ENCODE measurements around the gene KCTD8.
"Not testable (repeated sequence)": the region's sequence is repeated elsewhere in the genome, so short reads cannot be mapped to it uniquely, and the experiment has no call there.

The KCTD8 gene

GRCh38 chr4:44320833-44321232, 127.8 kb downstream of the KCTD8 start:
- no peak for FAIRE-seq

GRCh38 chr4:44319129-44319528, 129.5 kb downstream of the KCTD8 start:
- no peak for FAIRE-seq

- no peak for FAIRE-seq
Observed at GRCh38 chr4:44313702-44314101, 134.9 kb downstream of the KCTD8 start.

DNA sequence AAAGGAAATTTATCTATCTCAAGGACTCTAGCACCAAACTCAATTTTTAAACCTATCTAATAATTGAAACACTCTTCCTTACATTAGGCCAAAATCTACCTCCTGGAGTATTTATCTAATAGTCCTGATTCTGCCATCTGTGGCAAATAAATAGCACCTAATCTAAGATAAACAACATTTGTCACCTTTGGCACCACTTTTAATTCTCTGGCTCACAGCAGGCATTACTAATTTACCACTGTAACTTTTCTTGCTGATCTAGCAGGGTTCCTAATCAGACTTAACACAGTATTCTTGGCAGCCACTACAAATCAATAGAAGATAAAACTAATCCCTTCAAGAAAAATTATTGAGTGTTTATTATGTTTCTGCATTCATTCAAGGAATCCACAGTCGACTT, 161.1 kb downstream of the KCTD8 start:
- FAIRE-seq = no peak

DNA sequence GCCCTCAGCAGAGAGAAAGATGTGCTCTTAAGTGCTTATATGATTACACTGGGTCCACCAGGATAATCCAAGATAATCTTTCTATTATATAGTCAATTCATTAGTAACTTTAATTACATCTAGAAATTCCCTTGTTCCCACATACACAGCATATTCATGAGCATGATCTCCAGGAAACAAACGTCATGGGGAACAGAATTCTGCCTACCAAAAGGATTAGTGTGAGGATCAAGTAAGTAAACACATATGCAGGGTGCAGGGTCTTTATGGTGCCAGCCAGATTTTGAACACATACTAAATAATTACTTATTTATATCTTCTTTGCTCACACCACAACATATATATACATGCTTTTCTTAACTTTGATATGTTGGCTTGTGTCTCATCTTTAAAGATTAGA, 169.1 kb downstream of the KCTD8 start:
- FAIRE-seq = no peak

DNA sequence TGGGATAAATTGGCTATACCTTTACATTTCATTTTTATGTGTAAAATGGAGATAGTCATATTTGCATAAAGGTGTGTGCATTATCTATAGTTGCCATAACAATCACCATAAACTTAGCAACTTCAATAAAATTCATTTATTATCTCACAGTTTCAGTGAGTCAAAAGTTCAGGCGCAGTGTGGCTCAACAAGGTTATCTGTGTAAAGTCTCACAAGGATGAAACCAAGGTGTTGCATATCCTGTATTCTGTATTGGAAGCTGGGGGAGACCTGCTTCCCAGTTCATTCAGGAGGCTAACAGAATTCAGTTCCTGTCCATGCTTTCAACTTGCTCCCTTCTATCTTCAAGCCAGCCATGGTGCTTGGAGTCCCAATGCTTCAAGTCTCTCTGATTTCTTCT, 169.5 kb downstream of the KCTD8 start:
- FAIRE-seq = no peak

DNA sequence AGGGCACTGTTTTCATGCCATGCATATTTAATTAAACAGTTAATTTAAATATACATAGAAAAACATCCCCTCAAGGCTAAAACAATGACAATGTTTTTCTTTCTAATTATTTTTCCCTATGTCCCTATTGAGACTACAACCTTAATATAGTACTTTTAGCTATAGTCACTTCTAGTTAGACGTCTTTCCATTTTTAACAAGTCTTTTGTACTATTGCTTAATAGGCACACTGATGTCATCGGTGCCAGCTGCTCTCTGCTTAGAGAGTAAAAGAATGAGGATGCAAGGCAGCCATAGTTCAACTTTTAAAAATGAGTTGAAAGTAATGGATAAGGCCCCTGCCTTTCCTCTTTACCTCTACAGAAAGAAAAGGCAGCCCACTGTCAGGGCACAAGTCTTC, 191.1 kb downstream of the KCTD8 start:
- no peak for FAIRE-seq

DNA sequence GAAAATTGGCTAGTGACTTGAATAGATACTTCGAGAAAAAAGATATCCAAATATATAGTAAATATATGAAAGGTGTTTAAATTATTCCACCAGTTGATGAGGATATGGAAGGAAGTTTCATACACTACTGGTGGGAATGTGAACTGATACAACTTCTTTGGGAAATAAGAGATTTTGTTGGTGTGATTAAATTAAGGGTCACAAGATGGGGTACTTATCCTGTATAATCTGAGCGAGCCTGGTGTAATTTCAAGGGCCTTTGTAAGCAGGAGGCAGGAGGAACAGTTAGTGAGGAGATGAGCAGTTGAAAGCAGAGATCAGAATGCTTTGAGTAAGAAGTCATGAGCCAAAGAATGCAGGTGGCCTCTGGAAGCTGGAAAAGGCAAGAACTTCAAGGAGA, 192.2 kb downstream of the KCTD8 start:
- no peak for FAIRE-seq

DNA sequence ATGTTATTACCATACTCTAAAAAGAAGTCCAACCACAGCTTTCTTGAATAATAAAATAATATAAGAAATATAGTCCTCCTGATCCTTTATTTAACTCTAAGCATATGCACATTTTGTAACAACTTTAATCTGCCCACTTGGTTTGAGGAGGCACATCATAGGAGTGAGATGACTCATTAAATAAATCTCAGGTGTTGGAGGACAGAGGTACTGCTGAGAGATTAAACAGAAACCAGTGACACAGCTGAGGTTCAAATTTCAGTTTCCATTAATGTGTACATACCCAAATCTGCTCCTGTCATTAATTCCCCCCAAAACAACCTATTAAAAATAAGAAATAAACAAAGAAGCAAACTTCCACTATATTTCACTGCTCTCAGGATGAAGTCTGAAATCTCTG, 211.0 kb downstream of the KCTD8 start:
- no peak for FAIRE-seq

DNA sequence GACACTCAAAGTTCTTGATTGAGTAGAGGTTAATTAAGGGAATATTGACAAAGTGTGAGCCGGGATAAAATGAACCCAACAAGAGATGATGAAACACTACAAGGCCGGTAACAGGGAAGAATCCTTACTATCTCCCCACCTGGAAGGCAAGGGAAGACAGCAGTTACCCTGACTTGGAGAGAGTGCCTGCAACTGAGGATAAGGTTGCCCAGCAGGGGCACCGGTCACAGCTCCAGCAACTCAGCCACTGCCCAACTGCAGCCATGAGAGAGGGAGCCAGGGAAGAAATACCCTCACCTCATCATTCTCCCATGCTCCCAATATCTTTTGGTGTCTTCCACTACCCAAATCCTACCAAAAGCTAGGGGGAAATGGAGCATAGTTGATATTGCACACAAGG, 212.7 kb downstream of the KCTD8 start:
- FAIRE-seq = no peak

DNA sequence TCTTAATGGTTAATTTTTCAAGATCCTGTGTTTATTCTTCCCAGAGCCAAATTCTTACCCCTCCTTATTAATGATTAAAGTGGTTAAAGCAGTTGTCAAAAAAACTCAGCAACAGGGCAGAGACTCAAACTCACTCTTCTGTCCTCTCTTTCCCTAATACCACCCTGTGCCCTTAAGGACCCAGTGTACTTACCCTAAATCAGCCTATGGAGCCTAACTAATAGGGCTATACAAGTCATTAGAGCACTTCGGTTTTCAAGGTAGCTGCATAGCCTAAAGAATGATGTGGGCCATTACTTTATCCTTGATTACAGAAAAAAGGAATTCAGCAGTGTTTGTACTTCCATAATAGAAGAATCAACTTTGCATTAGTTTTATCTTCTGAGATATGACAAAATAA, 216.3 kb downstream of the KCTD8 start:
- no peak for FAIRE-seq

DNA sequence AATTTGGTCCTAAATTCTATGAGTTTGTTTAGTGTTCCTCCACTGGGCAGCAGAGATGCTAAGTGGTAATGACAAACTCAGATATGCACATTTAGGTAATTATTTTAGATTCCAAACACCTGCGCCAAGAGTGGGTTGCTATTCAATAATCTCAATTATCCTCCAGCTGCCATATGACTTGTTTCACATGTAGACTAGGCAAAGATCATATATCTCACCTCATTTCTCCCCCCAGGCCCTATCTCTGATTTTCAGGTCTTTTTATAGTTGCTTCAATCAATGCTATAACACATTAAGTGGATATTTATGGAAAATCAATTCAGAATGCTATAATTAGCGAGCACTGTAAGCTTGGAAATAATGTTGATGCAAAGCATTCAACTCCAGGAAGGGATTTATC, 217.6 kb downstream of the KCTD8 start:
- FAIRE-seq = no peak

DNA sequence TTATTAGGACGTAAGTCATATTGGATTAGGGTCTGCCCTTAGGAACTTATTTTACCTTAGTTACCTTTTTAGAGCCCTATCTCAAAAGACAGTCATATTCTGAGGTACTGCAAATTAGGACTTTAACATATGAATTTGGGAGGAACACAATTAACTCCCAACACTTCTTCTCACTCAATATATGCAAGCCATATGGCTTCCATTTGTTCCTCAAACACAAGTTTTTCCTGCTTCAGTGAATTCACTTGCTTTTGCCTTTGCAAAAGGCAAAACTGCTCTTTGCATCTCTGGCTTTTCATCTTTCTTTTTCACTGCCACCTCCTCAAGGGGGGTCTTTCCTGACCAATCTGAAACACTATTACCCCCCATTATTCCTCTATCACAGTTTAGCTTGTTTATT, 220.3 kb downstream of the KCTD8 start:
- FAIRE-seq = no peak

DNA sequence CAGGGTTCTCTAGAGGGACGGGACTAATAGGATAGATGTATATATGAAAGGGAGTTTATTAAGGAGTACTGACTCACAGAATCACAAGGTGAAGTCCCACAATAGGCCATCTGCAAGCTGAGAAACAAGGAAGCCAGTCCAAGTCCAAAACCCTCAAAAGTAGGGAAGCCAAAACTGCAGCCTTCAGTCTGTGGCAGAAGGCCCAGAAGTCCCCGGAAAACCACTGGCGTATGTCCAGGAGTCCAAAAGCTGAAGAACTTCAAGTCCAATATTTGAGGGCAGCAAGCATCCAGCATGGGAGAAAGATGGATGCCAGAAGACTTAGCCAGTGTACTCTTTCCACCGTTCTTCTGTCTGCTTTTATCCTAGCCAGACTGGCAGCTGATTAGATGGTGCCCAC, 227.2 kb downstream of the KCTD8 start:
- no peak for FAIRE-seq

DNA sequence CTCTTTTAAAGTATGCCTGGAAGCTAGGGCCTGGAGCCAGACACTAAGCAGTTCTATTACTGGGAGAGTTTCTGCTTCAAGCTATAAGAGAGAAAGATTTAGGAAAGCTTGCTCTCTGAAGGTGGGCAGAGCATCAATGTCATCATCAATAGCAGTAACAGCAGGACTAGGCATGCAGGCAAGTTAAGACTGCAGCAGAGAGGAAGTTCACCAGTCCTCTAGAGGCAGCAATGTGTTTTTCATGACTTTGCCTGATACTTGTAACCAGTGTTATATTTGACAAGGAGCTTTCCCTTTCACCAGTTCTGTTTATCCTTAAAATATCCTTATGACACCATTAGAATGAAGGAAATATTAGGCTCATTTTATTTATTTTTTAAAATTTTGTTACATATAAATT, 237.9 kb downstream of the KCTD8 start:
- FAIRE-seq = no peak

DNA sequence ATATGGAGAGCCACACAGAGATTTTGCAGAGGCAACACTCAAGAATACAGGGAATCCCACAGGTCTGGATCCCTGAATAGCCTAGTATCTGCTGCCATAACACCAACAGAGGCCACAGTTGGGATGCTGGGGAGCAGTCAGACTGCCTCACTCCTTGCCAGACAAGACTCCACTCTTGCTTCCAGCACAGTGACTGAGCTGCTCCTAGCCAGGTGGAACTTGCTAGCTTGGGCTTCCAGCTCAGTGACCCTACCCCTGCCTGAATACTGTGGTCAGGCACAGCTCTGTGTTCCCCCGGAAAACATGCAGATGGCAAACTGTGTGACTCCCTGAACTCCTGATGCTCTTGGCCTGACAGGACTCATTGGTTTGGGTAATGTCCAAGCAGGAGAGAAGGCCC, 251.8 kb downstream of the KCTD8 start:
- FAIRE-seq = no peak

DNA sequence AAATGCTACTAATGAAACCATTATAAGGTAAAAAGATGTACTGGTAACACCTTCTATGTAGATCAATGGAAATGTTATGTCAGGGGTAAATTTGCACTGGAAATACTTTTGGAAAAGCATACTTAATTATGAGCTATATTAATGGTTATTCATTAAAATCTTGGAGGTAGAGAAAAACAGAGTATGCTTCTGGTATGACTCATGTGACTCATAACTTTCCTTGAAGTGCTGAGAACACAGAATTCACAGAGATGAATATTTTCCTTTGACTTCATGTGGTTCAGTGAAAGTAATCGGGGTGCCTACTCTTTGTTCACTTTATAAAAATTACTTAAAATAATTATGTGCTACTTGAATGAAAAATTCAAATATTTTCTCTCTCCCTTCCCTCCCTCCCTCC, 254.2 kb downstream of the KCTD8 start:
- no peak for FAIRE-seq

- FAIRE-seq = no peak
Observed at GRCh38 chr4:44186850-44187246, 261.8 kb downstream of the KCTD8 start.

- FAIRE-seq = no peak
Observed at GRCh38 chr4:44186096-44186849, 262.3 kb downstream of the KCTD8 start.

GRCh38 chr4:44181491-44182349, 266.9 kb downstream of the KCTD8 start:
- not testable (repeated sequence) for FAIRE-seq

GRCh38 chr4:44167766-44168165, 280.8 kb downstream of the KCTD8 start:
- not testable (repeated sequence) for FAIRE-seq

DNA sequence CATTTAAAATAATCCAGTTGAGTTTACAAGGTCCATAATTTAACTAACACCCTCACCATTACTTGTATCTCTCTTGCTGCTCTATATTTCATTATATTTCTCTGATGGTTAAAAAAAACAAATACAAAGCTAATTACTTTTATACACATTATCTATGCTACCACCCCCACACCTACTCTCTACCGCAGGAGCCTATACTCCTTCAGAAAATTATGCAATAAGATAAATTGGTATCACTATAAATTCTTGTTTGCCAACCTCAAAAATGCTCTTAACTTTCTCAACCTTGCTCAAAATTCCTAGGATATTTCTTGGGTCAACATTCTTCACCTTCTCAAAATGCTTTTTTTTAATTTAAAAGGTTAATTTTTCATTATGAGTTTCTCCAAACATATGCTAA, 282.7 kb downstream of the KCTD8 start:
- FAIRE-seq = no peak

DNA sequence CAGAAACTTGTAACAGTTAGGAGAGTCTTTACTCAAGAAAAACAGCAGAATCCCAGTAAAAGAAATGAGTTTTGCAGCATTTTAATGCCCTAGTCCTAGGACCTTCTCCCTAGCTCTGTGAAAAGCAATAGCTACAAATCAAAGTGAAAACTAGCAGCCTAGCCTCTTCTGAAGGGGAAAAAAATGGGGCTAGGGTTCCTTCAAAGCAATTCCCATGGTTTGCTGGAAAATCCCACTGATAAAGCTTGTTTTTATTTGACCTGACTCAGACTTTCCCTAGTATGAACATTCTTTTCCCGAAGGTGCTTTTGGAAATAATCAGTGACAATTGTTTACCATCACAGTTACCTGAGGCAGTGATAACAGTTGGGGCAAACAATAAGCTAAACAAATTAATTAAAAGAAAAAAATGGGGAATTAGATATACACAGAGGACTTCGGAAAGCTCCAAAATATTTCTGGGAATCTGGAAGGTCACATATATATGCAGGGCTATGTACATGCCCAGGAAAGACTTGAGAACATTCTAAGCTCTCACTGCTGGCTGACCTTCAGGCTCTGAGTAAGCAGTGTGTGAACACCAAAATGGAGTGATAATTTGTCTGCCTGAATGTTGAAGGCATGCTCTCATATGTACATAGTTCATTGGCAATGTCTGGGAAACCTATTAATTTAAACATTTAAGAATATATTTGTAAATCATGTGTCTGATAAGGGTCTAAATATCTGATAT, 285.9 kb downstream of the KCTD8 start:
- no peak for FAIRE-seq

DNA sequence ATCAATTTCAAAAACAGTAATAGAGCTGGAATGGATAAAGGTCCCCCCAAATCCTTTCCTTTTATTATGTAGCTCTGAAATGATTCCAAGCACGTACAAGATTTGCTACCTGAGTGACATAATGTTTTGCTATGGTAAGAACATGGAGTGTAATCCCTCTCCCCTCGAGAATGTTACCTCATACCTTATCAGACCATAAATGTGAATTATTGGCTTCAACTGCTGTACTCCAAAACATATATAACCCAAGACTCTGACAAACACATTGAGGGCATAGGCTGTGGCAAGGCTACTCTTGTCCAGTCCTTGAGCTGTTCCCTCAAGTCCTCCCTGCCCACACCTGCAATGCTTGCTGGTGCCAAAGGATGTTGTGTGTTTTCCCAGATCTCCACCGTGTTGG, 286.9 kb downstream of the KCTD8 start:
- FAIRE-seq = no peak

All from TTC549 (cell line).